Measurements from ENCODE around the gene BZW2. TPM values are rescaled to one million over a fixed set of nuclear protein-coding genes. Genes with fewer than 3 reads are reported as not detected.

The BZW2 gene
- total and polyA plus RNA-seq, 2 of the 13 experiments (the other 11 are each of a cell fraction or from before 2014, with no cell fraction given) = 21.8 to 95.2 TPM

DNA sequence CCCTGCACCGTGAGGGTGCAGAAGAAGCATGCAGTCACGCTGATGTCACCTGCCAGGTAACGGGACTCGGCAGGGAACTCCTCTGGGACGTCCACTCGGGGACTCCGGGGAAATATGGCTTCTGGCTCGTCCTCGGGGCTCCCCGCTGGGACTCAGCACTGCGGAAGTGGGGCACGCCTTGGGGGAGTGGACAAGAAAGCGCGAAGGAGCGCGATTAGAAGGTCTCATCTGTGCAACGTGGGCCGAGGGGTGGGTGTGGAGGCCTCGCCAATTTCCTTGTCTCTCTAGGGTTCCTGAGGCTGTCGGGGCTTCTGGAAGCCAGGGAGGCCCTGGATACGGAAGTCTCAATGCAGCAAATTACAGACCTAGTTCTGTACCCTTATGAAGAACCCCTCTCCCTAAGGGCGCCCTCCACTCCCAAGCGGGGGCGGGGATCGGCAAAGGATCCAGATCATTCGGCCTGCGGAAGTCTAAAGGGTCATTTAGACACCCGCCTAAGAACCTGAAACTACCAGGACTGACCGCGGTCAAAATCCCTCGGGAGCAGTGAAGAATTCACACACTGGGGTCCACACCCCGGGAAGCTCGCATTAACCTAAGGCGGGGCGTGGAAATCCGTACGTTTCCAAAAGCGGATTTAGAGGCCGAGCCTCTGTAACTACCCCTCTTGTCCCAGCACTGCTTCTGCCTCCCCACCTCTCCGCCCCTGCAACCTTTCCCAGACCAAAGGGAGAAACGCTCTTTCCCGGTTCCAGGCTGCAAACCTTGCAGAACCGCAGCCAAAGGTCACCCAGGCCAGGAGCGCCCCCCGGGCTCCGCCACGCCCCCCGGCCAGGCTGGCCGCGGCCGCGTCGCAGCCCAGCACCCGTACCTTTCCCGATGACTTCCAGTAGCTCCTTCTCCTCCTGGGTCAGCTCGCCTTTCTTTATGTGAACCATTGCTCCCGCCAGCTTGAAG is 1.1 kb upstream of the BZW2 start (continued):
- TF ChIP-seq CHD4 (IDR thresholded peaks at IDR 0.05; ENCODE audit: borderline replicate concordance, low read length) (no peak), ZNF337 (CRISPR knock-in tag; IDR thresholded peaks at IDR 0.05; ENCODE audit: borderline replicate concordance, low read depth) (no peak), ZNF569 (CRISPR knock-in tag; IDR thresholded peaks at IDR 0.05; ENCODE audit: borderline replicate concordance) (no peak), ZNF180 (CRISPR knock-in tag; IDR thresholded peaks at IDR 0.05; ENCODE audit: borderline replicate concordance, low read depth) (no peak), IRX3 (CRISPR knock-in tag; IDR thresholded peaks at IDR 0.05; ENCODE audit: borderline replicate concordance, low read depth) (no peak; the same call in 1 of the 2 replicates), RORA (CRISPR knock-in tag; IDR thresholded peaks at IDR 0.05) (no peak), MAZ (IDR thresholded peaks at IDR 0.05; ENCODE audit: borderline replicate concordance, low read depth, low read length) (no peak), MAZ (CRISPR knock-in tag; IDR thresholded peaks at IDR 0.05; ENCODE audit: low read depth) (no peak), DNMT3B (CRISPR knock-in tag; conservative IDR thresholded peaks at IDR 0.05) (no peak), EHMT2 (IDR thresholded peaks at IDR 0.05; ENCODE audit: borderline replicate concordance, low read depth, low read length) (no peak), NCOA5 (CRISPR knock-in tag; IDR thresholded peaks at IDR 0.05) (no peak), JUND (CRISPR knock-in tag; IDR thresholded peaks at IDR 0.05) (no peak)
- TF ChIP-seq, protein P1, sequence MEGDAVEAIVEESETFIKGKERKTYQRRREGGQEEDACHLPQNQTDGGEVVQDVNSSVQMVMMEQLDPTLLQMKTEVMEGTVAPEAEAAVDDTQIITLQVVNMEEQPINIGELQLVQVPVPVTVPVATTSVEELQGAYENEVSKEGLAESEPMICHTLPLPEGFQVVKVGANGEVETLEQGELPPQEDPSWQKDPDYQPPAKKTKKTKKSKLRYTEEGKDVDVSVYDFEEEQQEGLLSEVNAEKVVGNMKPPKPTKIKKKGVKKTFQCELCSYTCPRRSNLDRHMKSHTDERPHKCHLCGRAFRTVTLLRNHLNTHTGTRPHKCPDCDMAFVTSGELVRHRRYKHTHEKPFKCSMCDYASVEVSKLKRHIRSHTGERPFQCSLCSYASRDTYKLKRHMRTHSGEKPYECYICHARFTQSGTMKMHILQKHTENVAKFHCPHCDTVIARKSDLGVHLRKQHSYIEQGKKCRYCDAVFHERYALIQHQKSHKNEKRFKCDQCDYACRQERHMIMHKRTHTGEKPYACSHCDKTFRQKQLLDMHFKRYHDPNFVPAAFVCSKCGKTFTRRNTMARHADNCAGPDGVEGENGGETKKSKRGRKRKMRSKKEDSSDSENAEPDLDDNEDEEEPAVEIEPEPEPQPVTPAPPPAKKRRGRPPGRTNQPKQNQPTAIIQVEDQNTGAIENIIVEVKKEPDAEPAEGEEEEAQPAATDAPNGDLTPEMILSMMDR (CRISPR knock-in tag; IDR thresholded peaks at IDR 0.05) = no peak
- TF ChIP-seq, protein P2, sequence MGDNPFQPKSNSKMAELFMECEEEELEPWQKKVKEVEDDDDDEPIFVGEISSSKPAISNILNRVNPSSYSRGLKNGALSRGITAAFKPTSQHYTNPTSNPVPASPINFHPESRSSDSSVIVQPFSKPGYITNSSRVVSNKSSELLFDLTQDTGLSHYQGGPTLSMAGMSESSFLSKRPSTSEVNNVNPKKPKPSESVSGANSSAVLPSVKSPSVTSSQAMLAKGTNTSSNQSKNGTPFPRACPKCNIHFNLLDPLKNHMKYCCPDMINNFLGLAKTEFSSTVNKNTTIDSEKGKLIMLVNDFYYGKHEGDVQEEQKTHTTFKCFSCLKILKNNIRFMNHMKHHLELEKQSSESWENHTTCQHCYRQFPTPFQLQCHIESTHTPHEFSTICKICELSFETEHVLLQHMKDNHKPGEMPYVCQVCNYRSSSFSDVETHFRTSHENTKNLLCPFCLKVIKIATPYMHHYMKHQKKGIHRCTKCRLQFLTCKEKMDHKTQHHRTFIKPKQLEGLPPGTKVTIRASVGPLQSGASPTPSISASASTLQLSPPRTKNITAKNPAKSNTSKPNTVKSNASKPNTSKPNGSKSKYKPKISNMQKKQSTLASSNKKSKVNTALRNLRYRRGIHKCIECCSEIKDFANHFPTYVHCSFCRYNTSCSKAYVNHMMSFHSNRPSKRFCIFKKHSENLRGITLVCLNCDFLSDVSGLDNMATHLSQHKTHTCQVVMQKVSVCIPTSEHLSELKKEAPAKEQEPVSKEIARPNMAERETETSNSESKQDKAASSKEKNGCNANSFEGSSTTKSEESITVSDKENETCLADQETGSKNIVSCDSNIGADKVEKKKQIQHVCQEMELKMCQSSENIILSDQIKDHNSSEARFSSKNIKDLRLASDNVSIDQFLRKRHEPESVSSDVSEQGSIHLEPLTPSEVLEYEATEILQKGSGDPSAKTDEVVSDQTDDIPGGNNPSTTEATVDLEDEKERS (CRISPR knock-in tag; IDR thresholded peaks at IDR 0.05) = 0 out of 2 replicates have a peak, but pooled peaks have one; percentile 46
- TF ChIP-seq, protein P3, sequence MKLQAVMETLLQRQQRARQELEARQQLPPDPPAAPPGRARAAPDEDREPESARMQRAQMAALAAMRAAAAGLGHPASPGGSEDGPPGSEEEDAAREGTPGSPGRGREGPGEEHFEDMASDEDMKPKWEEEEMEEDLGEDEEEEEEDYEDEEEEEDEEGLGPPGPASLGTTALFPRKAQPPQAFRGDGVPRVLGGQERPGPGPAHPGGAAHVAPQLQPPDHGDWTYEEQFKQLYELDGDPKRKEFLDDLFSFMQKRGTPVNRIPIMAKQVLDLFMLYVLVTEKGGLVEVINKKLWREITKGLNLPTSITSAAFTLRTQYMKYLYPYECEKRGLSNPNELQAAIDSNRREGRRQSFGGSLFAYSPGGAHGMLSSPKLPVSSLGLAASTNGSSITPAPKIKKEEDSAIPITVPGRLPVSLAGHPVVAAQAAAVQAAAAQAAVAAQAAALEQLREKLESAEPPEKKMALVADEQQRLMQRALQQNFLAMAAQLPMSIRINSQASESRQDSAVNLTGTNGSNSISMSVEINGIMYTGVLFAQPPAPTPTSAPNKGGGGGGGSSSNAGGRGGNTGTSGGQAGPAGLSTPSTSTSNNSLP (IDR thresholded peaks at IDR 0.05; ENCODE audit: low read depth, low read length) = no peak
- TF ChIP-seq, protein P4, sequence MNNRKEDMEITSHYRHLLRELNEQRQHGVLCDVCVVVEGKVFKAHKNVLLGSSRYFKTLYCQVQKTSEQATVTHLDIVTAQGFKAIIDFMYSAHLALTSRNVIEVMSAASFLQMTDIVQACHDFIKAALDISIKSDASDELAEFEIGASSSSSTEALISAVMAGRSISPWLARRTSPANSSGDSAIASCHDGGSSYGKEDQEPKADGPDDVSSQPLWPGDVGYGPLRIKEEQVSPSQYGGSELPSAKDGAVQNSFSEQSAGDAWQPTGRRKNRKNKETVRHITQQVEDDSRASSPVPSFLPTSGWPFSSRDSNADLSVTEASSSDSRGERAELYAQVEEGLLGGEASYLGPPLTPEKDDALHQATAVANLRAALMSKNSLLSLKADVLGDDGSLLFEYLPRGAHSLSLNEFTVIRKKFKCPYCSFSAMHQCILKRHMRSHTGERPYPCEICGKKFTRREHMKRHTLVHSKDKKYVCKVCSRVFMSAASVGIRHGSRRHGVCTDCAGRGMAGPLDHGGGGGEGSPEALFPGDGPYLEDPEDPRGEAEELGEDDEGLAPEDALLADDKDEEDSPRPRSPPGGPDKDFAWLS (CRISPR knock-in tag; IDR thresholded peaks at IDR 0.05; ENCODE audit: borderline replicate concordance) = no peak
